GM19452 (cell line): ENCODE measurements around the gene TIMM10.
A peak's percentile ranks its signal among the peaks of the same experiment; 100 is the strongest.

Source experiments
- ATAC-seq: cut with Tn5 transposase; IDR thresholded peaks from one replicate; pipeline ENCODE4 v1.9.1; 2021; ENCODE audit not compliant: unreplicated experiment

The TIMM10 gene

DNA sequence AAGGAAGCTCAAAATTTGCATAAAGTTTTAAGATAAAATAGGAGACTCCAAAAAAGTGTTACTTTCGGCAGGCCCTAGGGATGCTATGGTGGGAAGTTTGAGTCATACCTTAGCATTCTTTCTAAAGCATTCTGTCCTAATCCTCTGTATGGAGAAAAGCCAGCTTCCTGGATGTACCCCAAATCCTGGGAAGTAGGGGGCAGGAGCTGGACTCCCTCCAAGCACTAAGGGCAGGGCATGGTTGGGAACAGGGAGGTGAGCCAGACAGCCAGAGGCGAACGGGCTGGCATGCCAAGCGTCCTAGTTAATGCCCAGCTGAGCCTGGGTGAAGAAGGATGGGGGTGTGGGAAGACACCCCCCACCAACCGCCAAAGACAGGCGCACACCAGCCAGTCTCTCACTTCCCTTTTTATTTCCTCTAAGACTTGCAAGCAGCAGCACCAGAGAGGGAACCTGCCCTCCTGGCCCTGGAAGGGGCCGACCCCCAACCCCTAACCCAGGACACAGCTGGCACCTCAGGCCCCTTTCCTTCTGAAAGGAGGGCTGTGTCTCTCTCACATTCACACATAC, 46.3 kb downstream of the TIMM10 start:
- ATAC-seq, result peak; percentile 60

DNA sequence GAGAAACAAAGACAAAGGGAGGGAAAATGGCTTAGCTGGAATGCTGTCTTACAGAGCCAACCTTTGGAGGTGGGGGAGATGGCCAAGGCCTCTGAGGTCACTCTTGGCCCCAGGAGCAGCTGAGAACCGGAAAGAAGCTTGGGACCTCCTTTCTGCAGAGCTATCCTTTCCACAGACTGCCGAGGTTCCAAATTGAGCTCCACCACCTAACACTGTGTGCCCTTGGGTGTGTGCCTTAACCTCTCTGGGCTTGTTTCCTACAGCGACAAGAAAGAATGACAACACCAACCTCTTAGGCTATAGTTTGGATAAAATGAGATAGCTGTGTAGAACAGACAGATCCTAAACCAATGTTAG, 47.0 kb downstream of the TIMM10 start:
- no peak for ATAC-seq

DNA sequence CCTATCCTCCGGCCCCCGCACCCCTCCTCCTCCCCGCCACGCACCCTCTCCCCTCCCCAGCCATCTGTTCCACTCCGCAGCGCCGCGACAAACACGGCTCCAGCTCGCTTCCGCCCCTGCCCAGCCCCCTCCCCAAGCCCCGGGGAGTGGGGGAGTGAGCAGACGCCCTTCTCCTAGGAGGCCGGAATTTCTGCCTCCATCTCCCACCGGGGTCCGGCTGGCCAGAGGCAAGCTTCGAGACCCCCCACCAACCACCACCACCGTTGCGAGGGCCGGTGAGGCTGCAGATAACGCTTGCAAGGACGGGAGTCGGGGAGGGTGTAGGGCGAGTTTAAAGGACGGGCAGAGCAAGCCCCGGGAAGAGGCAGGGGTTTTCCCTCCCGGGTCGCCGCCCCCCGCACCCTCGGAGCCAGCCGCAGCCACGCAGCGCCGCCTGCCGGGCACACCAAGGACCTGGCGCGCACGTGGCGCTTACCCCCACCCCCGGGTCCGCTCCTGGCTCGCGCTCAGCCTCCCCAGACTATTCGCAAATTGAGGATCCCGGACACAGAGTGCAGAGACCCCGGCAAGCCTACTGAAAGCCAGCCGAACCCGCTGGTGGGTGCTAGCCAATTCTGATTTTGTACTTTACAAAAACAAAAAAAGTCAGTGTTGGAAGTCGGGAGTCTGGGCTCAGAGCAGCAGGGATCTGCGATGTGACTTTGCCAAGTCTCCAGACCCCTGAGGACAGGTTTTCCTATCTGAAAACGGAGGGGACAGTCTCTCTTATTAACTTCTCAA, 47.6 kb downstream of the TIMM10 start:
- ATAC-seq, result peak; percentile 50

DNA sequence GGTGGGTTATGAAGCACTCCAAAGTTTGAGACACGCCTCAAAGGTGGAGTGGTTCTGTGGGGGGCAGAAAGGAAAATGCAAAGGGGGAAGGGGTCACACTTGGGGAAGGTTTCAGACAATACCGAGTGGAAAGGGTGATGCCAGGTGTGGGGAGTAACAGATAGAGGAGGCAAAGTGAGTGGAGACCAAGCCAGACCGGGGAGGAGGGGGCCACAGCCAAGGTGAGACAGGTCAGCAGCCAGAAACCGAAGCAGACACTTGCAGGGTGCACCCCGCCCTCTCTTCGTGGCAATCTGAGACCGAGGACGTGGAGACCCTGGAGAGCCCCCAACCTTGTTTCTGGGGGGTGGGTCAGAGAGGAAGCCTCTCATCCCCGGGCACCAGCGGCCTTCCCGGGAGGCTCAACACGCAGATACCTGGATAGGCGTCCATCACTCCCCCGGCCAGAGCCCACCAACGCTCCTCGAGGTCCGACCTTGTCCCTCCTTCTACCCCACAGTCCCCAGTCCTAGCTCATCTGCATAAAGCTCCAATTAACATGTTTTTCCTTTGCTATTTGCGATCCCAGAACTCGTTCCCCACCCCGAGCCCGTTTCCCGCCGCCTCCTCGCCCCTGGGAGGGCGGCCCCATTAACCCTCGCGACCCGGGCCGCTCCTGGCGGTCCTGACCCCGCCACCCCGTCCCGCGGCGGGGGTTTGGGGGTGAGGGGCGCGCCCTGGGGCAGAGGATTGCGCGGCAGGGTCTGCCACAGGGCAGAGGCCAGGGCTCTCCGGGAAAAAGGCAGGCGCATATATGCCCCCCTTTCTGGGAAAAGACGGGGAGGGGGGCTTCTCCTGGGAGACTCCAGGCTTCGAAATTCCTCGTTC, 48.4 kb downstream of the TIMM10 start:
- no peak for ATAC-seq

DNA sequence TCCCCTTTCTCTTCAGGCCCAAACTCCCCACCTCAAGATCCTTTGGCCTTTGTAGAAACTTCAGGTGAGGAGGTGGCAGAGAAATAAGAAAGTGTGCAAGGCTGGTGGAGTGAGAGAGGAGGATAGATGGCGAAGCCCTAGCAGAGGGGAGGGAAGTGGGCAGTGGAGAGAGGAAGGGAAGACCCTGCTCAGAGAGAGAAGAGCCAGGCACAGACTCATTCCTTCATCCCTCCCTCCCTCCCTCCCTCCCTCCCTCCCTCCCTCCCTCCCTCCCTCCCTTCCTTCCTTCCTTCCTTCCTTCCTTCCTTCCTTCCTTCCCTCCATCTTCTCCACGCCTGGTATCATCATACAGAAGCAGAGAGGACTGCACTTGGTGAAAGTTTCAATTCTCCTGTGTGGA, 49.2 kb downstream of the TIMM10 start:
- ATAC-seq, result no peak

DNA sequence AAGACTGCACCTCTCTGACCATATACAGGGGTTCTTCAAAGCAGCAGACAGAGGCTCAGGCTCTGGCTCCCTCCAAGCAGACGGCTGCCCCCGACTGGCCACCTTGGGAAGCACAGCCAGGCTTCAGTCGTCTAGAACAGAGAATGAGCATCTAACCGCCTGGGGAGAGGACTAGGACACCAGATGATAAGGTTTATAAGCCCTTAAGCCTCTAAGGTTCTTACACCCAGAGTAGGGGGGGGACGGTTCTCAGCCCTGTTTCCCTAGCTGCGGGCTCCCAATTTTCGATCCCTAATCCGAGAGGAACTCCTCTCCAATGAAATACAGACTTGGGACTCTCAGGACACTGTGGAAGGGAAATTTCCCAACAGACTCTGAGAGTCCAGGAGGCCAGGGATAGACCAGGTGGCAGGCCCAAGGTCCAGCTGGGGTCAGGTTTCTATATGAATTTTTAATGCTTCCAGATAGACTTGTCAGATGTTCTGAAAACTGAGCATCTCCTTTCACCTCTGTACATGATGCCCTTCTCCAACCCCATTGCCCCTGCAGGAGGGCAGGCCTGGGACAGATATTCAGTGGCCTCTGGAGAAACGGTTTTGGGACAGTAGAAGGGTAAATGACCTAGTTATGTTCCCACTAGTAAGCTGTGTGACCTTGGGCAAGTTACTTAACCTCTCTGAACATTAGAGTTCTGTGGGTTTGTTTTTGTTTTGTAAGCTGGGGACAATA, 50.0 kb downstream of the TIMM10 start:
- ATAC-seq, result no peak

DNA sequence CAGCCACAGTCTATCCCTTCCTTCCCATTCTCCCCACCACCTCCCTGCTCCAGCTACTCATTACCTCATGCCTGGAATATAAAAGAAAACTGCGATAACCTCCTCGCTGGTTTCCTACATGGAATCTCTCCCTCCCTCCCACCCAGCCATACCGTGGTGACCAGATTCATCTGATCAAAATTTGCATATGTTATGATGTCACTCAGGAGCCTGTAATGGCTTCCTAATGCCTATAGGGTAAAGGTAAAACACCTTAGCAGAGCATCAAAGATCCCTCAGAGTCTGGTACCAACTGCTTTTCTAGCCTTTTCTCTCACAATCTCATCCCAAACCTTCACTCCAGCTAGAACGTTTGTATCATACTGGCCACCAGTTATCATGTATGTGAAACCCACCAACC, 50.6 kb downstream of the TIMM10 start:
- ATAC-seq, result no peak

DNA sequence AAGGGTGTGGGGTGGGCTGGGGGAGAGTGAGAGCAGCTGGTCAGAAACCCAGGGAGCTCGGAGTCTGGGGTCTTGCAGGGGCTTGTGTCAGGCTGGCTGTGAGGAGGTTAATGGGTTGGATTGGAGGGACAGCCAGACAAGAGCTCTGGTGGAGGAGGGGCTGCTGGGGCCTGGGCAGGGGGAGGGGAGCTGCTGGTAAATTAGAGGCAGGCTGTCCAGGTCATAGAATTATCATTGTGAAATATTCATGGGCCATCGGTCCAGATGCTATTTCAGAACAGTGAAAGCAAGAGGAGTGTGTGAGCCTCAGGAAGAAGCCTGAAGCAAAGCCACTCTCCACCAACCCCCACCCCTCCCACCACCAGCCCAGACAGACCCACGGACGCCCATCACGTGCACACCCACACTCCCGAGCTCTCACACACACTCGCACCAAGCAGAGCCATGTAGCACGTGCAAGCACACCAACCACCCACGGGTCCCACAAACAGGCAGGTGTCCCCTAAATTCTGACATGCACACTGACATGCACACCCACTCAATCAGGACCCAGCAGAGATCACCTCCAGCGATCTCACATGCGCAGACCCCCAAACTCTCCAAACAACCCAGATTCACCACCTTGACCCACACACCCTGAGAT, 51.4 kb downstream of the TIMM10 start:
- no peak for ATAC-seq
